ENCODE results near the gene ZSCAN10. TPM values are rescaled to one million over a fixed set of nuclear protein-coding genes. Genes with fewer than 3 reads are reported as not detected.
A peak's percentile ranks its signal among the peaks of the same experiment; 100 is the strongest.

Gene ZSCAN10
- total RNA-seq, 1 donor from 2014 or later, result 0.34 TPM

- Mint-ChIP-seq H3K36me3 (ENCODE audit: insufficient read depth) (no peaks in the 10 kb centered on the region), H3K27me3 (peaks cover 49% of the 10 kb centered on the region), H3K27ac (no peak overlapping the region), H3K9me3 (ENCODE audit: low read depth) (no peaks in the 10 kb centered on the region), H3K4me3 (ENCODE audit: low read depth) (no peak overlapping the region), H3K4me1 (ENCODE audit: low read depth) (peaks cover 3% of the 10 kb centered on the region)
- TF ChIP-seq CTCF (IDR thresholded peaks at IDR 0.05; ENCODE audit: unreplicated experiment), result no peak
- DNase-seq (ENCODE audit: low spot score, unreplicated experiment), result no peak
Observed at GRCh38 chr16:3101841-3102470, 2.9 kb upstream of the ZSCAN10 start.

- no peak for DNase-seq (ENCODE audit: low spot score, unreplicated experiment)
- no peaks in the 10 kb centered on the region for H3K9me3 Mint-ChIP-seq (ENCODE audit: low read depth)
- H3K36me3 Mint-ChIP-seq (ENCODE audit: insufficient read depth), result no peaks in the 10 kb centered on the region
- no peak overlapping the region for H3K27ac Mint-ChIP-seq
- H3K4me1 Mint-ChIP-seq (ENCODE audit: low read depth), result peaks cover 1% of the 10 kb centered on the region
- H3K27me3 Mint-ChIP-seq, result peaks cover 50% of the 10 kb centered on the region
- peak; percentile 66 for TF ChIP-seq CTCF (IDR thresholded peaks at IDR 0.05; ENCODE audit: unreplicated experiment)
- H3K4me3 Mint-ChIP-seq (ENCODE audit: low read depth), result no peak overlapping the region
Observed at GRCh38 chr16:3101018-3101840, 2.1 kb upstream of the ZSCAN10 start.

- Mint-ChIP-seq H3K27ac (no peak overlapping the region), H3K27me3 (peaks cover 50% of the 10 kb centered on the region), H3K4me3 (ENCODE audit: low read depth) (peak overlapping the region; percentile 62), H3K36me3 (ENCODE audit: insufficient read depth) (no peaks in the 10 kb centered on the region), H3K9me3 (ENCODE audit: low read depth) (no peaks in the 10 kb centered on the region), H3K4me1 (ENCODE audit: low read depth) (peaks cover 1% of the 10 kb centered on the region)
- no peak for TF ChIP-seq CTCF (IDR thresholded peaks at IDR 0.05; ENCODE audit: unreplicated experiment)
- peak; percentile 79 for DNase-seq (ENCODE audit: low spot score, unreplicated experiment)
Observed at GRCh38 chr16:3099732-3100499, 822 bp upstream of the ZSCAN10 start.

- H3K27ac Mint-ChIP-seq, result no peak overlapping the region
Observed at GRCh38 chr16:3099395-3099731, 269 bp upstream of the ZSCAN10 start.

More at GRCh38 chr16:3099395-3099731, 269 bp upstream of the ZSCAN10 start:
- Mint-ChIP-seq H3K4me3 (ENCODE audit: low read depth) (no peak overlapping the region), H3K36me3 (ENCODE audit: insufficient read depth) (no peaks in the 10 kb centered on the region), H3K27me3 (peaks cover 50% of the 10 kb centered on the region), H3K9me3 (ENCODE audit: low read depth) (no peaks in the 10 kb centered on the region), H3K4me1 (ENCODE audit: low read depth) (peaks cover 1% of the 10 kb centered on the region)
- no peak for TF ChIP-seq CTCF (IDR thresholded peaks at IDR 0.05; ENCODE audit: unreplicated experiment)
- no peak for DNase-seq (ENCODE audit: low spot score, unreplicated experiment)
